HFFc6 (cell line): ENCODE measurements around the gene HADHB. TPM values are rescaled to one million over a fixed set of nuclear protein-coding genes. Genes with fewer than 3 reads are reported as not detected.
"Not testable (repeated sequence)": the region's sequence is repeated elsewhere in the genome, so short reads cannot be mapped to it uniquely, and the experiment has no call there.

Experiments
- DNase-seq: peaks from one replicate; pipeline ENCODE4 v3.0.0-alpha.2; 2018
- H3K27ac Mint-ChIP-seq: 2 replicates; pipeline ENCODE4 v1.8.0; 2020; ENCODE audit warnings: mild to moderate bottlenecking, mixed read lengths
- H3K27me3 Mint-ChIP-seq: 2 replicates; pipeline ENCODE4 v1.8.0; 2021; ENCODE audit warnings: mild to moderate bottlenecking, moderate library complexity, mixed read lengths; ENCODE audit not compliant: insufficient read depth
- H3K36me3 Mint-ChIP-seq: 2 replicates; pipeline ENCODE4 v1.8.0; 2021; ENCODE audit warnings: low read depth, mixed read lengths
- H3K4me1 Mint-ChIP-seq: 2 replicates; pipeline ENCODE4 v1.8.0; 2020; ENCODE audit warnings: low read depth, mixed read lengths
- H3K4me3 Mint-ChIP-seq: 2 replicates; pipeline ENCODE4 v1.8.0; 2020; ENCODE audit warnings: mild to moderate bottlenecking, moderate library complexity, mixed read lengths
- H3K9me3 Mint-ChIP-seq: 2 replicates; pipeline ENCODE4 v1.8.0; 2020; ENCODE audit warnings: mild to moderate bottlenecking, mixed read lengths
- total RNA-seq, 6 experiments: library from RNA; stranded (reverse); fragmentation: NEBNext Ultra II Directional; extraction: Animal tissue kit (Norgen Biotek cat#: 25700); gene quantifications; 2 replicates in 1 of 6; 3 replicates in 5 of 6; pipeline ENCODE4 v1.2.3, GENCODE V29; 2021
- TF ChIP-seq, protein P1 (sequence below): fragments of 200-600 bp; sonication (generic); IDR thresholded peaks from 2 replicates; pipeline ENCODE4 v1.5.0; 2021; ENCODE audit warnings: antibody characterized with exemption, mild to moderate bottlenecking

Gene HADHB
- total RNA-seq, 6 experiments from 2014 or later = 93.9 to 119 (median 112) TPM

GRCh38 chr2:26255759-26256384 is 11.1 kb downstream of the HADHB start:
- TF ChIP-seq, protein P1, sequence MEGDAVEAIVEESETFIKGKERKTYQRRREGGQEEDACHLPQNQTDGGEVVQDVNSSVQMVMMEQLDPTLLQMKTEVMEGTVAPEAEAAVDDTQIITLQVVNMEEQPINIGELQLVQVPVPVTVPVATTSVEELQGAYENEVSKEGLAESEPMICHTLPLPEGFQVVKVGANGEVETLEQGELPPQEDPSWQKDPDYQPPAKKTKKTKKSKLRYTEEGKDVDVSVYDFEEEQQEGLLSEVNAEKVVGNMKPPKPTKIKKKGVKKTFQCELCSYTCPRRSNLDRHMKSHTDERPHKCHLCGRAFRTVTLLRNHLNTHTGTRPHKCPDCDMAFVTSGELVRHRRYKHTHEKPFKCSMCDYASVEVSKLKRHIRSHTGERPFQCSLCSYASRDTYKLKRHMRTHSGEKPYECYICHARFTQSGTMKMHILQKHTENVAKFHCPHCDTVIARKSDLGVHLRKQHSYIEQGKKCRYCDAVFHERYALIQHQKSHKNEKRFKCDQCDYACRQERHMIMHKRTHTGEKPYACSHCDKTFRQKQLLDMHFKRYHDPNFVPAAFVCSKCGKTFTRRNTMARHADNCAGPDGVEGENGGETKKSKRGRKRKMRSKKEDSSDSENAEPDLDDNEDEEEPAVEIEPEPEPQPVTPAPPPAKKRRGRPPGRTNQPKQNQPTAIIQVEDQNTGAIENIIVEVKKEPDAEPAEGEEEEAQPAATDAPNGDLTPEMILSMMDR = no peak
- Mint-ChIP-seq H3K27me3 (peaks cover 3% of the 10 kb centered on the region; the same call in 1 of the 2 replicates), H3K9me3 (no peaks in the 10 kb centered on the region), H3K4me3 (no peak overlapping the region), H3K36me3 (peaks cover 15% of the 10 kb centered on the region; the same call in 1 of the 2 replicates), H3K4me1 (no peaks in the 10 kb centered on the region), H3K27ac (no peak overlapping the region)
- no peak for DNase-seq

DNA sequence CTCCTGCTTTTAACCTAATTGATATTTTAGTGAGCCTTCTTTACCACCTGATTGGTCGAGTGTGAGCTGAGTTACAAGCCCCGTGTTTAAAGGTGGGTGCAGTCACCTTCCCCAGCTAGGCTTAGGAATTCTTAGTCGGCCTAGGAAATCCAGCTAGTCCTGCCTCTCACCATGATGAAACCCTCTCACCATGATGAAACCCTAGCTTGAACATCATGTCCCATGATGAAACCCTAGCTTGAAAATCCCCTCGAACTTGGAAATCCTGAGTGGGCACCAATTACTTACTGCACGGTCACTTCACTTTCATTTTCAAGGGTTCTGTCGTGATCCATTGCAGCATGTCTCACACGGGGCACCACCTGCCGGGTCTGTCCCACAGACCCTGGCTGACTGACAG is 14.1 kb downstream of the HADHB start:
- not testable (repeated sequence) for DNase-seq, H3K27ac Mint-ChIP-seq, H3K4me1 Mint-ChIP-seq, H3K27me3 Mint-ChIP-seq, H3K4me3 Mint-ChIP-seq, H3K9me3 Mint-ChIP-seq
- H3K36me3 Mint-ChIP-seq = peaks cover 20% of the 10 kb centered on the region

- Mint-ChIP-seq H3K27me3 (no peaks in the 10 kb centered on the region; the same call in 1 of the 2 replicates), H3K27ac (no peak overlapping the region), H3K9me3 (no peaks in the 10 kb centered on the region), H3K4me1 (peaks cover 27% of the 10 kb centered on the region), H3K4me3 (no peak overlapping the region), H3K36me3 (peaks cover 19% of the 10 kb centered on the region)
- TF ChIP-seq, protein P1 = no peak
- no peak for DNase-seq
These were observed 23.5 kb downstream of the HADHB start for GRCh38 chr2:26268213-26268612.

DNA sequence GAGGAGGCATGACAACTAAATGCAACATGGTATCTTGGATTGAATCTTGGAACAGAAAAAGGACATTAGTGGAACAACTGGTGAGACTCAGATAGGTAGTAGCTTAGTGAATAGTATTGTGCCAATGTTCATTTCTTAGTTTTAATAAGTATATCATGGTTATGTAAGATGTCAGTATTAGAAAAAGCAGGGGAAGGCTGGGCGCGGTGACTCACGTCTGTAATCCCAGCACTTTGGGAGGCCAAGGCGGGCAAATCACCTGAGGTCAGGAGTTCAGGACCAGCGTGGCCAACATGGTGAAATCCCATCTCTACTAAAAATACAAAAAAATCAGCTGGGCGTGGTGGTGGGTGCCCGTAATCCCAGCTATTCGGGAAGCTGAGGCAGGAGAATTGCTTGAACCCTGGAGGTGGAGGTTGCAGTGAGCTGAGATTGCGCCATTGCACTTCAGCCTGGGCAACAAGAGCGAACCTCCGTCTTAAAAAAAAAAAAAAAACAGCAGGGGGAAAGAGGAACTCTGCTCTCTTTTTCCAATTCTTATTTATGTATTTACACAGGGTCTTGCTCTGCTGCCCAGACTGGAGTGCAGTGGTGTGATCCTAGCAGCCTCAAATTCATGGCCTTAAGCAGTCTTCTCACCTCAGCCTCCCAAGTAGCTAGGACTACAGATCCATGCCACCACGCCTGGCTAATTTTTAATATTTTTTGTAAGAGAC is 24.1 kb downstream of the HADHB start:
- not testable (repeated sequence) for H3K9me3 Mint-ChIP-seq, H3K27ac Mint-ChIP-seq, H3K27me3 Mint-ChIP-seq, DNase-seq, H3K4me3 Mint-ChIP-seq
- Mint-ChIP-seq H3K4me1 (peaks cover 34% of the 10 kb centered on the region), H3K36me3 (peaks cover 15% of the 10 kb centered on the region)

GRCh38 chr2:26269571-26270158 is 24.9 kb downstream of the HADHB start:
- TF ChIP-seq, protein P1 = no peak
- Mint-ChIP-seq H3K27ac (no peak overlapping the region), H3K36me3 (peaks cover 13% of the 10 kb centered on the region; the same call in 1 of the 2 replicates), H3K4me3 (no peak overlapping the region), H3K4me1 (peaks cover 40% of the 10 kb centered on the region), H3K27me3 (no peaks in the 10 kb centered on the region; the same call in 1 of the 2 replicates), H3K9me3 (no peaks in the 10 kb centered on the region)
- DNase-seq = no peak

- H3K9me3 Mint-ChIP-seq = no peaks in the 10 kb centered on the region
- H3K4me3 Mint-ChIP-seq = no peak overlapping the region
- TF ChIP-seq, protein P1 = no peak
- no peaks in the 10 kb centered on the region; the same call in 1 of the 2 replicates for H3K27me3 Mint-ChIP-seq
- H3K36me3 Mint-ChIP-seq = peaks cover 12% of the 10 kb centered on the region; the same call in 1 of the 2 replicates
- no peak overlapping the region for H3K27ac Mint-ChIP-seq
- H3K4me1 Mint-ChIP-seq = peaks cover 40% of the 10 kb centered on the region
- DNase-seq = no peak
These were observed 25.6 kb downstream of the HADHB start for GRCh38 chr2:26270373-26270772.
